Measurements from ENCODE around the gene TCAP.

- TF ChIP-seq CTCF (IDR thresholded peaks at IDR 0.05) (no peak), POLR2A (IDR thresholded peaks at IDR 0.05) (no peak)
Measured at GRCh38 chr17:39626171-39627046, 38.7 kb upstream of the TCAP start, which contains the start of gene PPP1R1B.

All from gastroesophageal sphincter (tissue), 3 donors.